ACC112 (cell line): ENCODE data around the gene PCP4L1.

Experiments used
- H2AFZ ChIP-seq: fragments of 200-600 bp; sonication (generic); one replicate; pipeline ENCODE4 v1.6.0; 2017; ENCODE audit warnings: antibody characterized with exemption, low read length; ENCODE audit not compliant: unreplicated experiment
- H3K27ac ChIP-seq: fragments of 200-600 bp; sonication (generic); 2 replicates; pipeline ENCODE4 v1.5.1; 2014; ENCODE audit warnings: low read depth, mild to moderate bottlenecking, antibody characterized with exemption, low read length, moderate library complexity
- H3K27me3 ChIP-seq: fragments of 200-600 bp; sonication (generic); 2 replicates; pipeline ENCODE4 v1.6.1; 2014; ENCODE audit warnings: mild to moderate bottlenecking, antibody characterized with exemption, low read length, moderate library complexity, mixed read lengths; ENCODE audit not compliant: insufficient read depth
- H3K36me3 ChIP-seq: fragments of 200-600 bp; sonication (generic); 2 replicates; pipeline ENCODE4 v1.6.1; 2016; ENCODE audit warnings: mild to moderate bottlenecking, antibody characterized with exemption, low read length, moderate library complexity, mixed read lengths; ENCODE audit not compliant: insufficient read depth
- H3K4me1 ChIP-seq: fragments of 200-600 bp; sonication (generic); one replicate; pipeline ENCODE4 v1.6.1; 2016; ENCODE audit warnings: low read length, mixed read lengths; ENCODE audit not compliant: insufficient read depth, unreplicated experiment, control insufficient read depth
- H3K4me3 ChIP-seq: fragments of 200-600 bp; sonication (generic); 2 replicates; pipeline ENCODE4 v1.5.1; 2014; ENCODE audit warnings: mild to moderate bottlenecking, low read depth, low read length
- H3K79me2 ChIP-seq: fragments of 200-600 bp; sonication (generic); one replicate; pipeline ENCODE4 v1.6.0; 2016; ENCODE audit warnings: low read length; ENCODE audit not compliant: control insufficient read depth, unreplicated experiment, insufficient read depth

The PCP4L1 gene

GRCh38 chr1:161304927-161305866 lies 46.7 kb downstream of the PCP4L1 start:
- no peaks in the 10 kb centered on the region for H3K27me3 ChIP-seq
- no peaks in the 10 kb centered on the region for H3K36me3 ChIP-seq
- no peak overlapping the region for H3K27ac ChIP-seq
- peaks cover 12% of the 10 kb centered on the region for H3K79me2 ChIP-seq
- H2AFZ ChIP-seq = peak overlapping the region; percentile 11
- H3K4me3 ChIP-seq = peak overlapping the region; percentile 84
- peaks cover 45% of the 10 kb centered on the region for H3K4me1 ChIP-seq

GRCh38 chr1:161305867-161306519 lies 47.4 kb downstream of the PCP4L1 start:
- peak overlapping the region; percentile 84 for H3K4me3 ChIP-seq
- peak overlapping the region; percentile 67; the same call in 1 of the 2 replicates for H3K27ac ChIP-seq
- peak overlapping the region; percentile 11 for H2AFZ ChIP-seq
- H3K27me3 ChIP-seq = no peaks in the 10 kb centered on the region
- no peaks in the 10 kb centered on the region for H3K36me3 ChIP-seq
- H3K4me1 ChIP-seq = peaks cover 45% of the 10 kb centered on the region
- H3K79me2 ChIP-seq = peaks cover 12% of the 10 kb centered on the region

GRCh38 chr1:161307230-161307768 lies 48.8 kb downstream of the PCP4L1 start:
- Histone ChIP-seq H2AFZ (no peak overlapping the region), H3K79me2 (peaks cover 12% of the 10 kb centered on the region), H3K4me3 (peak overlapping the region; percentile 84), H3K36me3 (no peaks in the 10 kb centered on the region), H3K27me3 (no peaks in the 10 kb centered on the region), H3K4me1 (peaks cover 45% of the 10 kb centered on the region), H3K27ac (peak overlapping the region; percentile 67)

GRCh38 chr1:161307892-161308638 lies 49.5 kb downstream of the PCP4L1 start:
- Histone ChIP-seq H3K27me3 (no peaks in the 10 kb centered on the region), H3K4me1 (peaks cover 45% of the 10 kb centered on the region), H3K4me3 (peak overlapping the region; percentile 4; the same call in 1 of the 2 replicates), H3K27ac (peak overlapping the region; percentile 67), H3K79me2 (peaks cover 12% of the 10 kb centered on the region), H2AFZ (peak overlapping the region; percentile 2), H3K36me3 (no peaks in the 10 kb centered on the region)

GRCh38 chr1:161309868-161310267 lies 51.3 kb downstream of the PCP4L1 start, which contains the start of gene MPZ:
TSS of gene MPZ (minus strand) at chr1:161309968. CDS start at chr1:161309905, 63 bp downstream.
- Histone ChIP-seq H3K27ac (no peak within 1 kb of the TSS), H3K36me3 (no peaks in the 10 kb centered on the region), H2AFZ (no peak within 1 kb of the TSS), H3K4me1 (peaks cover 37% of the 10 kb centered on the region), H3K79me2 (peaks cover 13% of the 10 kb centered on the region), H3K4me3 (no peak within 1 kb of the TSS), H3K27me3 (no peaks in the 10 kb centered on the region)

GRCh38 chr1:161311595-161312181 lies 53.1 kb downstream of the PCP4L1 start:
- Histone ChIP-seq H3K79me2 (peaks cover 17% of the 10 kb centered on the region), H3K27ac (no peak overlapping the region), H3K36me3 (no peaks in the 10 kb centered on the region), H3K4me1 (peaks cover 31% of the 10 kb centered on the region), H3K4me3 (no peak overlapping the region), H2AFZ (no peak overlapping the region), H3K27me3 (no peaks in the 10 kb centered on the region)

- H3K79me2 ChIP-seq = peaks cover 20% of the 10 kb centered on the region
- peak overlapping the region; percentile 83 for H3K4me3 ChIP-seq
- H3K27me3 ChIP-seq = no peaks in the 10 kb centered on the region
- H3K36me3 ChIP-seq = no peaks in the 10 kb centered on the region
- peak overlapping the region; percentile 78; the same call in 1 of the 2 replicates for H3K27ac ChIP-seq
- H3K4me1 ChIP-seq = peaks cover 11% of the 10 kb centered on the region
- peak overlapping the region; percentile 83 for H2AFZ ChIP-seq
Observed at GRCh38 chr1:161313554-161314200, 55.1 kb downstream of the PCP4L1 start.

- Histone ChIP-seq H3K79me2 (peaks cover 21% of the 10 kb centered on the region), H3K4me1 (peaks cover 9% of the 10 kb centered on the region), H3K4me3 (peak within 1 kb of the TSS; percentile 83), H3K27me3 (no peaks in the 10 kb centered on the region), H3K36me3 (no peaks in the 10 kb centered on the region), H2AFZ (peak within 1 kb of the TSS; percentile 83), H3K27ac (peak within 1 kb of the TSS; percentile 78)
Observed at GRCh38 chr1:161314201-161314981, 55.8 kb downstream of the PCP4L1 start, which contains the start of gene SDHC. TSS of gene SDHC (plus strand) at chr1:161314381. CDS start at chr1:161314406, 25 bp downstream.
